ENCODE measurements around the gene ITIH5. TPM values are rescaled to one million over a fixed set of nuclear protein-coding genes. Genes with fewer than 3 reads are reported as not detected.

The ITIH5 gene
- total RNA-seq, 2 experiments from 2014 or later = not detected

- Mint-ChIP-seq H3K9me3 (no peaks in the 10 kb centered on the region), H3K4me3 (no peak overlapping the region), H3K27ac (no peak overlapping the region), H3K4me1 (peaks cover 10% of the 10 kb centered on the region), H3K27me3 (no peaks in the 10 kb centered on the region), H3K36me3 (ENCODE audit: low read depth) (no peaks in the 10 kb centered on the region)
- POLR2A ChIA-PET = no interaction called here
- DNase-seq = peak; percentile 12
- CTCF ChIA-PET = no interaction called here
Measured at GRCh38 chr10:7585228-7585627, 81.5 kb downstream of the ITIH5 start.

- H3K27me3 Mint-ChIP-seq = no peaks in the 10 kb centered on the region
- no peak for DNase-seq
- H3K4me1 Mint-ChIP-seq = peaks cover 10% of the 10 kb centered on the region
- H3K27ac Mint-ChIP-seq = no peak overlapping the region
- no peak overlapping the region for H3K4me3 Mint-ChIP-seq
- ChIA-PET CTCF (interaction anchor here (1.1 to 1.5 kb wide), 2 partner anchors 12 to 23 kb away, joined by 3 to 5 read pairs; no protein-coding TSS in a partner anchor), POLR2A (no interaction called here)
- no peaks in the 10 kb centered on the region for H3K36me3 Mint-ChIP-seq (ENCODE audit: low read depth)
- H3K9me3 Mint-ChIP-seq = no peaks in the 10 kb centered on the region
Measured at GRCh38 chr10:7583626-7584025, 83.1 kb downstream of the ITIH5 start.

- no peak overlapping the region for H3K27ac Mint-ChIP-seq
- H3K4me3 Mint-ChIP-seq = no peak overlapping the region
- no peak for DNase-seq
- ChIA-PET POLR2A (interaction anchor here (0.6 kb wide), 1 partner anchor 452 kb away, joined by 3 read pairs; no protein-coding TSS in a partner anchor), CTCF (no interaction called here)
- H3K4me1 Mint-ChIP-seq = peaks cover 10% of the 10 kb centered on the region
- no peaks in the 10 kb centered on the region for H3K9me3 Mint-ChIP-seq
- no peaks in the 10 kb centered on the region for H3K36me3 Mint-ChIP-seq (ENCODE audit: low read depth)
- peaks cover 2% of the 10 kb centered on the region for H3K27me3 Mint-ChIP-seq
Measured at GRCh38 chr10:7580520-7580919, 86.2 kb downstream of the ITIH5 start.

GRCh38 chr10:7579681-7580080 lies 87.1 kb downstream of the ITIH5 start:
- Mint-ChIP-seq H3K27me3 (peaks cover 2% of the 10 kb centered on the region), H3K36me3 (ENCODE audit: low read depth) (no peaks in the 10 kb centered on the region), H3K4me1 (peaks cover 1% of the 10 kb centered on the region), H3K4me3 (no peak overlapping the region), H3K27ac (no peak overlapping the region), H3K9me3 (no peaks in the 10 kb centered on the region)
- POLR2A ChIA-PET = no interaction called here
- CTCF ChIA-PET = interaction anchor here (0.6 kb wide), 1 partner anchor 413 kb away, joined by 3 read pairs; no protein-coding TSS in a partner anchor
- no peak for DNase-seq

- no peak overlapping the region for H3K27ac Mint-ChIP-seq
- H3K4me3 Mint-ChIP-seq = no peak overlapping the region
- H3K4me1 Mint-ChIP-seq = no peaks in the 10 kb centered on the region
Measured at GRCh38 chr10:7577579-7577978, 89.2 kb downstream of the ITIH5 start.

GRCh38 chr10:7577176-7577575 lies 89.6 kb downstream of the ITIH5 start:
- H3K27me3 Mint-ChIP-seq = peaks cover 2% of the 10 kb centered on the region
- no peak for DNase-seq
- no peaks in the 10 kb centered on the region for H3K9me3 Mint-ChIP-seq
- no peaks in the 10 kb centered on the region for H3K4me1 Mint-ChIP-seq
- no peak overlapping the region for H3K27ac Mint-ChIP-seq
- ChIA-PET CTCF (no interaction called here), POLR2A (no interaction called here)
- no peaks in the 10 kb centered on the region for H3K36me3 Mint-ChIP-seq (ENCODE audit: low read depth)
- H3K4me3 Mint-ChIP-seq = no peak overlapping the region

More at GRCh38 chr10:7577579-7577978, 89.2 kb downstream of the ITIH5 start:
- Mint-ChIP-seq H3K27me3 (peaks cover 2% of the 10 kb centered on the region), H3K9me3 (no peaks in the 10 kb centered on the region), H3K36me3 (ENCODE audit: low read depth) (no peaks in the 10 kb centered on the region)
- DNase-seq = no peak
- ChIA-PET CTCF (no interaction called here), POLR2A (no interaction called here)

- Mint-ChIP-seq H3K4me1 (no peaks in the 10 kb centered on the region), H3K4me3 (no peak overlapping the region), H3K36me3 (ENCODE audit: low read depth) (no peaks in the 10 kb centered on the region), H3K9me3 (no peaks in the 10 kb centered on the region), H3K27me3 (peaks cover 2% of the 10 kb centered on the region), H3K27ac (no peak overlapping the region)
- ChIA-PET POLR2A (no interaction called here), CTCF (no interaction called here)
- DNase-seq = no peak
Measured at GRCh38 chr10:7576340-7576739, 90.4 kb downstream of the ITIH5 start.

- no peaks in the 10 kb centered on the region for H3K4me1 Mint-ChIP-seq
- H3K9me3 Mint-ChIP-seq = no peaks in the 10 kb centered on the region
- H3K27me3 Mint-ChIP-seq = no peaks in the 10 kb centered on the region
- ChIA-PET POLR2A (no interaction called here), CTCF (no interaction called here)
- no peak for DNase-seq
- no peak overlapping the region for H3K4me3 Mint-ChIP-seq
- no peak overlapping the region for H3K27ac Mint-ChIP-seq
- no peaks in the 10 kb centered on the region for H3K36me3 Mint-ChIP-seq (ENCODE audit: low read depth)
Measured at GRCh38 chr10:7572391-7572790, 94.4 kb downstream of the ITIH5 start.

GRCh38 chr10:7571981-7572380 lies 94.8 kb downstream of the ITIH5 start:
- no peak for DNase-seq
- Mint-ChIP-seq H3K4me1 (no peaks in the 10 kb centered on the region), H3K4me3 (no peak overlapping the region), H3K9me3 (no peaks in the 10 kb centered on the region), H3K27me3 (no peaks in the 10 kb centered on the region), H3K27ac (no peak overlapping the region), H3K36me3 (ENCODE audit: low read depth) (no peaks in the 10 kb centered on the region)
- CTCF ChIA-PET = no interaction called here
- POLR2A ChIA-PET = no interaction called here

- H3K36me3 Mint-ChIP-seq (ENCODE audit: low read depth) = no peaks in the 10 kb centered on the region
- no peaks in the 10 kb centered on the region for H3K4me1 Mint-ChIP-seq
- H3K4me3 Mint-ChIP-seq = no peak overlapping the region
- H3K9me3 Mint-ChIP-seq = no peaks in the 10 kb centered on the region
- POLR2A ChIA-PET = interaction anchor here (0.6 kb wide), 1 partner anchor 98 kb away, joined by 14 read pairs; no protein-coding TSS in a partner anchor
- H3K27me3 Mint-ChIP-seq = no peaks in the 10 kb centered on the region
- CTCF ChIA-PET = no interaction called here
- no peak for DNase-seq
- no peak overlapping the region for H3K27ac Mint-ChIP-seq
Measured at GRCh38 chr10:7567911-7568620, 98.7 kb downstream of the ITIH5 start.

GRCh38 chr10:7566891-7567290 lies 99.9 kb downstream of the ITIH5 start:
- no peak overlapping the region for H3K27ac Mint-ChIP-seq
- H3K27me3 Mint-ChIP-seq = no peaks in the 10 kb centered on the region
- no peaks in the 10 kb centered on the region for H3K9me3 Mint-ChIP-seq
- DNase-seq = no peak
- H3K36me3 Mint-ChIP-seq (ENCODE audit: low read depth) = no peaks in the 10 kb centered on the region
- CTCF ChIA-PET = interaction anchor here (0.8 kb wide), 1 partner anchor 9 kb away, joined by 3 read pairs; no protein-coding TSS in a partner anchor
- H3K4me1 Mint-ChIP-seq = no peaks in the 10 kb centered on the region
- POLR2A ChIA-PET = no interaction called here
- no peak overlapping the region for H3K4me3 Mint-ChIP-seq

- no peaks in the 10 kb centered on the region for H3K4me1 Mint-ChIP-seq
- CTCF ChIA-PET = interaction anchor here (0.8 kb wide), 1 partner anchor 8 kb away, joined by 3 read pairs; no protein-coding TSS in a partner anchor
- no peaks in the 10 kb centered on the region for H3K27me3 Mint-ChIP-seq
- H3K36me3 Mint-ChIP-seq (ENCODE audit: low read depth) = no peaks in the 10 kb centered on the region
- H3K27ac Mint-ChIP-seq = no peak overlapping the region
- H3K4me3 Mint-ChIP-seq = no peak overlapping the region
- POLR2A ChIA-PET = no interaction called here
- no peaks in the 10 kb centered on the region for H3K9me3 Mint-ChIP-seq
- DNase-seq = no peak
Measured at GRCh38 chr10:7565871-7566270, 100.9 kb downstream of the ITIH5 start.

- Mint-ChIP-seq H3K36me3 (ENCODE audit: low read depth) (no peaks in the 10 kb centered on the region), H3K4me1 (no peaks in the 10 kb centered on the region), H3K27me3 (no peaks in the 10 kb centered on the region), H3K9me3 (no peaks in the 10 kb centered on the region), H3K4me3 (no peak overlapping the region), H3K27ac (no peak overlapping the region)
- CTCF ChIA-PET = interaction anchor here (1.3 kb wide), 1 partner anchor 31 kb away, joined by 3 read pairs; no protein-coding TSS in a partner anchor
- DNase-seq = no peak
- POLR2A ChIA-PET = no interaction called here
Measured at GRCh38 chr10:7563770-7564169, 103.0 kb downstream of the ITIH5 start.

GRCh38 chr10:7563368-7563767 lies 103.4 kb downstream of the ITIH5 start:
- CTCF ChIA-PET = interaction anchor here (1.3 kb wide), 1 partner anchor 31 kb away, joined by 3 read pairs; no protein-coding TSS in a partner anchor
- no peak for DNase-seq
- Mint-ChIP-seq H3K27ac (no peak overlapping the region), H3K36me3 (ENCODE audit: low read depth) (no peaks in the 10 kb centered on the region), H3K27me3 (no peaks in the 10 kb centered on the region), H3K4me1 (no peaks in the 10 kb centered on the region), H3K9me3 (no peaks in the 10 kb centered on the region), H3K4me3 (no peak overlapping the region)
- POLR2A ChIA-PET = no interaction called here
